HEK293T (cell line): Measurements from ENCODE around the gene JAM2.

Experiments
- CTCF ChIA-PET: fragments of 350-600 bp; formaldehyde crosslinking; extraction: SDS; loops from one replicate; lab custom pipeline; 2021; ENCODE audit warnings: antibody characterized with exemption, inconsistent platforms; lab: Yijun Ruan, JAX
- POLR2A ChIA-PET: fragments of 350-600 bp; formaldehyde crosslinking; extraction: SDS; loops from one replicate; lab custom pipeline; 2020; ENCODE audit warnings: antibody characterized with exemption, inconsistent platforms; lab: Yijun Ruan, JAX
- DNase-seq: peaks from one replicate; pipeline ENCODE4 v3.0.0; 2012; ENCODE audit warnings: mixed read lengths; ENCODE audit errors: extremely low spot score
- ARNT ChIP-seq: fragments of 450-650 bp; IDR thresholded peaks from 2 replicates; pipeline ENCODE4 v1.6.1; 2017; ENCODE audit warnings: mild to moderate bottlenecking
- BHLHE40 ChIP-seq: fragments of 450-650 bp; IDR thresholded peaks from 2 replicates; pipeline ENCODE4 v1.6.1; 2016; ENCODE audit warnings: mild to moderate bottlenecking, moderate library complexity, borderline replicate concordance
- CTBP1 ChIP-seq: fragments of 450-650 bp; IDR thresholded peaks from 2 replicates; pipeline ENCODE4 v1.6.1; 2016; ENCODE audit warnings: borderline replicate concordance
- ELF4 ChIP-seq: fragments of 450-650 bp; IDR thresholded peaks from 2 replicates; pipeline ENCODE4 v1.6.1; 2017; ENCODE audit warnings: antibody characterized with exemption
- FOXA1 ChIP-seq: fragments of 450-650 bp; IDR thresholded peaks from 2 replicates; pipeline ENCODE4 v1.6.1; 2016; ENCODE audit warnings: mild to moderate bottlenecking
- FOXK2 ChIP-seq: fragments of 450-650 bp; IDR thresholded peaks from 2 replicates; pipeline ENCODE4 v1.6.1; 2016; ENCODE audit warnings: mild to moderate bottlenecking
- FOXM1 ChIP-seq: fragments of 450-650 bp; IDR thresholded peaks from 2 replicates; pipeline ENCODE4 v1.6.1; 2017; ENCODE audit warnings: mild to moderate bottlenecking, borderline replicate concordance
- HDGF ChIP-seq: fragments of 450-650 bp; IDR thresholded peaks from 2 replicates; pipeline ENCODE4 v1.6.1; 2017; ENCODE audit warnings: antibody characterized with exemption, borderline replicate concordance
- L3MBTL2 ChIP-seq: fragments of 450-650 bp; conservative IDR thresholded peaks from 2 replicates; pipeline ENCODE4 v1.6.1; 2016; ENCODE audit warnings: mild to moderate bottlenecking
- LEF1 ChIP-seq: fragments of 450-650 bp; IDR thresholded peaks from 2 replicates; pipeline ENCODE4 v1.6.1; 2017; ENCODE audit warnings: mild to moderate bottlenecking, borderline replicate concordance
- NFRKB ChIP-seq: fragments of 450-650 bp; IDR thresholded peaks from 2 replicates; pipeline ENCODE4 v1.6.1; 2016; ENCODE audit warnings: mild to moderate bottlenecking, moderate library complexity
- PKNOX1 ChIP-seq: fragments of 450-650 bp; IDR thresholded peaks from 2 replicates; pipeline ENCODE4 v1.6.1; 2016
- SP1 ChIP-seq: fragments of 450-650 bp; IDR thresholded peaks from 2 replicates; pipeline ENCODE4 v1.6.1; 2017
- SUZ12 ChIP-seq: fragments of 450-650 bp; IDR thresholded peaks from 2 replicates; pipeline ENCODE4 v1.6.1; 2016; ENCODE audit warnings: mild to moderate bottlenecking
- TARDBP ChIP-seq: fragments of 450-650 bp; IDR thresholded peaks from 2 replicates; pipeline ENCODE4 v1.6.1; 2016
- ZNF384 ChIP-seq: fragments of 450-650 bp; IDR thresholded peaks from 2 replicates; pipeline ENCODE4 v1.6.1; 2016

JAM2 gene

GRCh38 chr21:25734904-25735645 is 96.0 kb downstream of the JAM2 start, which contains the start of the genes ATP5PF and GABPA:
ATP5PF (minus strand) TSS chr21:25734904; CDS start chr21:25729794, 5,110 bp downstream.
GABPA (plus strand) TSS chr21:25734972; CDS start chr21:25741599, 6,627 bp downstream.
- POLR2A ChIA-PET: interaction anchor here (0.6 to 1.8 kb wide), 4 partner anchors 9 to 127 kb away, joined by 3 to 8 read pairs (median 5); no protein-coding TSS in a partner anchor
- CTCF ChIA-PET: no interaction called here
- TF ChIP-seq BHLHE40 (no peak), LEF1 (0 out of 2 replicates have a peak, but pooled peaks have one; percentile 54), PKNOX1 (peak; percentile 71), L3MBTL2 (peak; percentile 93), ELF4 (peak; percentile 86), NFRKB (peak; percentile 91), FOXM1 (peak; percentile 71), FOXK2 (peak; percentile 35; the same call in 1 of the 2 replicates), ZNF384 (no peak), CTBP1 (peak; percentile 78; the same call in 1 of the 2 replicates)
- peak; percentile 94 for DNase-seq

GRCh38 chr21:25735646-25736597 is 96.9 kb downstream of the JAM2 start:
- CTCF ChIA-PET: no interaction called here
- TF ChIP-seq ELF4 (no peak), L3MBTL2 (0 out of 2 replicates have a peak, but pooled peaks have one; percentile 16)
- POLR2A ChIA-PET: interaction anchor here (0.9 to 1.8 kb wide), 3 partner anchors 8 to 129 kb away, joined by 3 to 8 read pairs (median 6); no protein-coding TSS in a partner anchor

DNA sequence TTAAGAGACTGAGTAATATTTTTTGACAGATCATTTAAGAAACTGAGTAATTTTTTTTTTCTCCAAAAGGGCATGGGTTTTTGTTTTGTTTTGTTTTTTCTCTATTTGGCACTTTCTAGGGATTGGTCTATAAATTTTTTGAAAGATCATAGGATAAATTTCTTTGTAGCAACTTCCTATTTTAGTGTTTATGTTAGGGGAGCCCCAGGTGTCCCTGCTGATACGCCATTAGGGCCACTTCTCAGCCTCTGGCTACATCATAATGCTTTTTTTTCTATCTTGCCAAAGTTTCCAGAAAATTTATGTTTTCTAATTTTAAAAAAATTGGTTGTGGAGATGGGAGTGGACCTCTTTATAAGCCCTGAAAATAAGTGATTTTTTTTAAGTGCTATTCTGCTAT is 98.4 kb downstream of the JAM2 start:
- POLR2A ChIA-PET: interaction anchor here (0.9 kb wide), 1 partner anchor 131 kb away, joined by 3 read pairs; no protein-coding TSS in a partner anchor
- CTCF ChIA-PET: no interaction called here
- DNase-seq: no peak
- no peak for TF ChIP-seq SUZ12
- TF ChIP-seq ELF4: no peak
- no peak for TF ChIP-seq NFRKB
- TF ChIP-seq ARNT: no peak
- TF ChIP-seq LEF1: no peak
- no peak for TF ChIP-seq SP1
- TF ChIP-seq TARDBP: no peak
- TF ChIP-seq L3MBTL2: no peak
- no peak for TF ChIP-seq PKNOX1
- TF ChIP-seq HDGF: no peak
- no peak for TF ChIP-seq FOXK2
- no peak for TF ChIP-seq FOXA1
- no peak for TF ChIP-seq ZNF384
- no peak for TF ChIP-seq CTBP1
- no peak for TF ChIP-seq FOXM1
- no peak for TF ChIP-seq BHLHE40

More at GRCh38 chr21:25735646-25736597, 96.9 kb downstream of the JAM2 start:
- DNase-seq: peak; percentile 66

DNA sequence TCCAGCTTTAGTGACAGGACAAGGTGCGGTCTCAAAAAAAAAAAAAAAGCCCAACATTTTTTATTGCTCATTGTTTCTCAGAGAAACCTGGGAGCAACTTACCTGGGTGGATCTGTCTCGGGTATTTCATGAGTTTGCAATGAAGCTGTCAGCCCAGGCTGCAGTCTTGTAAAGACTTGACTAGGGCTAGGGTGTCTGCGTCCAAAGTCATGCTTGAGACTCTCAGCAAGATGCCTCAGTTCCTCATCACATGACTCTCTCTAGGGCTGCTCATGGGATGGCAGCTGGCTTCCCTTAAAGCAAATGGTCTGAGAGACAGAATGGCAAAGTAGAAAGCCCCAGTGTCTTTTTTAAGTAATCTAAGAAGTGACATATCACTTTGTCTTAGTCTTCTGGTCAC is 103.8 kb downstream of the JAM2 start:
- ChIA-PET CTCF (no interaction called here), POLR2A (interaction anchor here (1.5 kb wide), 1 partner anchor 8 kb away, joined by 8 read pairs; the partner anchor contains the start of genes ATP5PF and GABPA)
- no peak for TF ChIP-seq ARNT
- TF ChIP-seq HDGF: no peak
- TF ChIP-seq CTBP1: no peak
- no peak for TF ChIP-seq FOXA1
- TF ChIP-seq LEF1: no peak
- TF ChIP-seq ZNF384: no peak
- TF ChIP-seq FOXM1: no peak
- TF ChIP-seq SP1: no peak
- TF ChIP-seq ELF4: no peak
- no peak for TF ChIP-seq NFRKB
- TF ChIP-seq FOXK2: no peak
- no peak for TF ChIP-seq BHLHE40
- no peak for TF ChIP-seq SUZ12
- no peak for DNase-seq

DNA sequence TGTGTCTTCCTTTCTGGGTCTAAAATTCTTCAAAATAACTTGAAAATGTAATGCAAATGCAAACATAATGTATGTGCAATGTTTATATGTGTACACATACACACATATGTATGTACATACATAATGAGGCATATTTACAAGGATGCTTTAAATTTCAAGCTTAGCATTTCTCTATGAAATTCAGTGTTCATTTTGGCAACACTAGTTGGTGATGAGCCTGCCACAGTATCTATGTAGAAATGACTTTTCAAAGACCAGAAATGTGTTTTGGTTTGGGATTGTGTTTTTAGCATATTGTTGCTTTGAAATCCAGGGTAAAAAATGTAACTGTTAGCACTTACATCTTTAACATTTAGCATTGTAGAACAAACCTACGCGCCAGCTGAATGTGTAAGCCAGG is 105.8 kb downstream of the JAM2 start:
- ChIA-PET CTCF (interaction anchor here (0.6 kb wide), 1 partner anchor 40 kb away, joined by 3 read pairs; no protein-coding TSS in a partner anchor), POLR2A (no interaction called here)
- TF ChIP-seq FOXA1: no peak
- no peak for DNase-seq

DNA sequence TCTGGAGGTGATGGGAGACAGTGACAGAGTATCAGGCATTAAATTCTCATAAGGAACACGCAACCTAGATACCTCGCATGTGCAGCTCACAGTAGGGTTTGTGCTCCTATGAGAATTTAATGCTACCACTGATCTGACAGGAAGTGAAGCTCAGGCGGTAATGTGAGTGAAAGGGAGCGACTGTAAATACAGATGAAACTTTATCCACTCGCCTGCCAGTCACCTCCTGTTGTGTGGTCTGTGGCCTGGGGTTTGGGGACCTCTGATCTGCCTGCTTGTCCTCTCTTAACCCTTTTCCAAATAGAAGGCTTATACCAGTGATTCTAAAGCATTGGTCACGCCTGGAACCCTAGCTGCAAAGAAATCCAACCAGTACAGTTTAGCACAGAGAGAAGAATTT is 111.0 kb downstream of the JAM2 start:
- TF ChIP-seq L3MBTL2: no peak
- POLR2A ChIA-PET: no interaction called here
- CTCF ChIA-PET: interaction anchor here (0.6 kb wide), 1 partner anchor 516 kb away, joined by 3 read pairs; no protein-coding TSS in a partner anchor
- DNase-seq: no peak
